Activated effector memory CD4-positive, alpha-beta T cell treated with Interleukin-2 at 50 U/mL for 16 hours (primary cell): Measurements from ENCODE around the gene SPATC1L.
"Not testable (repeated sequence)": the region's sequence is repeated elsewhere in the genome, so short reads cannot be mapped to it uniquely, and the experiment has no call there.

ENCODE experiments used
- DNase-seq: peaks from one replicate; pipeline ENCODE4 v3.0.0-alpha.2; 2020

SPATC1L gene

GRCh38 chr21:46214478-46215340, 30.4 kb upstream of the SPATC1L start:
- no peak for DNase-seq

GRCh38 chr21:46213620-46214286, 29.5 kb upstream of the SPATC1L start:
- DNase-seq = no peak

- no peak for DNase-seq
These were observed 28.6 kb upstream of the SPATC1L start for GRCh38 chr21:46212721-46213484.

- DNase-seq = no peak
These were observed 27.8 kb upstream of the SPATC1L start for GRCh38 chr21:46211786-46212720.

GRCh38 chr21:46211376-46211775, 27.1 kb upstream of the SPATC1L start:
- no peak for DNase-seq

- no peak for DNase-seq
These were observed 26.3 kb upstream of the SPATC1L start for GRCh38 chr21:46210378-46211136.

- DNase-seq = no peak
These were observed 24.8 kb upstream of the SPATC1L start for GRCh38 chr21:46208761-46209721.

- no peak for DNase-seq
These were observed 23.8 kb upstream of the SPATC1L start for GRCh38 chr21:46207920-46208591.

GRCh38 chr21:46207006-46207919, 23.0 kb upstream of the SPATC1L start:
- DNase-seq = no peak

GRCh38 chr21:46206163-46207005, 22.1 kb upstream of the SPATC1L start:
- DNase-seq = no peak

- DNase-seq = no peak
These were observed 21.5 kb upstream of the SPATC1L start for GRCh38 chr21:46205766-46206162.

GRCh38 chr21:46205166-46205565, 20.9 kb upstream of the SPATC1L start:
- no peak for DNase-seq

GRCh38 chr21:46203203-46203600, 18.9 kb upstream of the SPATC1L start:
- DNase-seq = no peak

GRCh38 chr21:46202592-46203202, 18.4 kb upstream of the SPATC1L start:
- DNase-seq = no peak

- DNase-seq = not testable (repeated sequence)
These were observed 16.9 kb upstream of the SPATC1L start for GRCh38 chr21:46200877-46201803.
